NCI-H2171 (cell line): ENCODE measurements around the gene ZNF346.
A peak's percentile ranks its signal among the peaks of the same experiment; 100 is the strongest.

Experiments used
- DNase-seq: peaks from one replicate; lab custom pipeline; 2025; lab: John Stamatoyannopoulos, UW

Gene ZNF346

GRCh38 chr5:177094224-177095087, 72.0 kb downstream of the ZNF346 start:
- DNase-seq, result no peak

DNA sequence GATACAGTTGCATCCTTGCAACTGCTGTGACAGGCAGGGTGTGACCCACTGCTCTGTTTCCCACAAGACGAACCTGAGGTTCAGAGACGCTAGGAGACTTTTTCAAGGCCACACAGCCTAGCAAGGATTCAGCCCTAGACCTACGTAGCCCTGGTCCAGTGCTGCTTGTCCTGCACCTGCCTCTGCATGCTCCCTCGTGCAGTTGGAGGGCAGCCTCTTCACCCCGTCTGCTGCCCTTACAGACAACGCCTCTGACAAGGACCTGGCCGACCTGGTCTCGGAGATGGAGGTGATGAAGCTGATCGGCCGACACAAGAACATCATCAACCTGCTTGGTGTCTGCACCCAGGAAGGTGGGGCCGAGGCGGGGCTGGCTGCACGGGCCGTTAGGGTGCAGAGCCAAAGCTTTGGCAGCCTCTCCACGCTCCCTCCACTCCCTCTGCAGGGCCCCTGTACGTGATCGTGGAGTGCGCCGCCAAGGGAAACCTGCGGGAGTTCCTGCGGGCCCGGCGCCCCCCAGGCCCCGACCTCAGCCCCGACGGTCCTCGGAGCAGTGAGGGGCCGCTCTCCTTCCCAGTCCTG, 72.7 kb downstream of the ZNF346 start:
- no peak for DNase-seq

GRCh38 chr5:177096162-177097015, 73.9 kb downstream of the ZNF346 start:
- no peak for DNase-seq

- no peak for DNase-seq
These were observed 74.8 kb downstream of the ZNF346 start for GRCh38 chr5:177097016-177097985.

- DNase-seq, result no peak
These were observed 75.6 kb downstream of the ZNF346 start for GRCh38 chr5:177098120-177098469.

DNA sequence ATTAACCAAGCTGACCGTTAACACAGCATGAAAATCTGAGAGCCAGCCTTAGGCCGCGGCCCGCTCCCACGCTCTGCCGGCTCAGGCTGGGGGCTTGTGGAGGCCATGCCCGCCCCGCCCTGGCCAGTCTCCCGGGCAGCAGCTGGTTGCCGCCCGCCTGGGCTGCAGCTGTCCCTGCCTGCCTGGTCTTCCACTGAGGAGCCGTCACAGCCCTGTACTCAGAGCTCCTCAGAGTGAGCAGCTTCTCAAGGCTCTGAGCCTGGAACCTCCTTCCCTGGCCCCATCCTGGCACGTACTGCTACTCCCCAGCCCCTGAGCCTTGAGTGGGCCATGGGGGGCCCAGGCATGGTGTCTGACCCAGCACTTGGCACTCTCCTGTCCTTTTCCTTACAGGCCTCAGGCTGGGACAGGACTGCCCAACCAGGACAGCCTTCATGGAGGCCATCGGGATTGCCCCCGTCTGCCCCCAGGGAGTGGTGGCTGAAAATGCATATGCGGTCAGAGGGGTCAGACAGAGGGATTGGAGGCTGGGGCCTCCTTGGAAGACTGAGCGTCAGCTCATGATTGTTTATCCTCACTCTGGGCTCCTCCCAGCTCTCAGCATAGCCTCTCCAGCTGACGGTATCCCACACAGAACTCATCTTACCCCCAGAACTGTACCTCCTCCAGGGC, 76.1 kb downstream of the ZNF346 start:
- DNase-seq, result no peak

GRCh38 chr5:177099422-177100093, 77.1 kb downstream of the ZNF346 start:
- no peak for DNase-seq

GRCh38 chr5:177100714-177101121, 78.2 kb downstream of the ZNF346 start:
- no peak for DNase-seq

GRCh38 chr5:177103523-177104253, 81.2 kb downstream of the ZNF346 start:
- DNase-seq, result no peak

DNA sequence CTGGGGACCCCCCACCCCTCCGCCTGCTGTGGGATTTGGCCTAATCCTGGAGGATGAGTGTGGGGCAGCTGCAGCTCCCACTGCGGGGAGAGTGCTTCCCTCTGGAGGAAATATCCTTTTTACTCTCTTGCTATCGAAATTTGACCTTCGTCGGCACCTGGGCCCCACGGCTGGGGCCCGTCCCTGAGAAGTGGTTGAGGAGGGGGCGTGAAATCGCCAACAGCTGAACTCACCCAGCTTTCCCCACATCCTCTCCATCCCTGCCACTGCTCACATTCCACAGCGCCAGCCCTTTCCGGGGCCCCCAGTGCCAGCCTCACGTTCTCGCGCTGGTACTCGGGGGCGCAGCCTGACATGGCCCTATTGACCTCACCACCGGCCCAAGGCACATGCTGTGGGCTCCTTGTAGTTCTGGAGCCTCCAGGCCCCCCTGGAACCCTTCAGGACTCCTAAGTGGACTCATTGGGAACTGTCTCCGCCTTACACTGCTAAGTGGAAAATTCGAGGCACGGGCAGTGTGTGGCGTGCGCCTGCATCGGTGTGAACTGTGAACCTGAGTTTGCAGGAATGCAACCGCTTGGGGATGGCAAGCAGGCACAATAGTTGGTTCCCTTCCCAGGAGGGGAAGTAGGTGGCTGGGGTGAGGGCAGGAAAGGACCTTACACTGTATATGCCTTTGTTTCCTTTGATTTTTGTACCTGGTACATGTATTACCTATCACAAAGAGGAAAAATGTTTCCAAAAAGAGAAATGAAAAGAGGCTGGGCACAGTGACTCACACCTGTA, 83.4 kb downstream of the ZNF346 start:
- no peak for DNase-seq

DNA sequence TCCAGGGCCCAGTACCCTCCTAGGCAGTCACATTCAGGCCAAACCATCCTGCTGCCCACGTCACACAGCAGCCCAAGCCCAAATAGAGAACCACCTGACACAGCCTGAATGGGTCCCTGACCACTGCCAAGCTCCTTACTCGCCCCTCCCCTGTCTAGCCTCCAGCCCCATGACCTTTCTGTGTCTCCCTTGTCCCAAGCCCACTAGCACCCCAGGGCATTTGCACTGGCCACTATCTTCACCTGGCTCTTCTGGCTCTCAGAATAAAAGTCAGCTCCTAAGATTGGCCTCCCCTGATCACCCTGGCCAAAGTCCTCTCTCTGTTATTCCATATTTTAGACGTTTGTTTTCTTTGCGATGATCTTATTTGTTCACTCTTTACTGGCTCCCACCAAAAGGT, 84.7 kb downstream of the ZNF346 start:
- no peak for DNase-seq

GRCh38 chr5:177109810-177110209, 87.3 kb downstream of the ZNF346 start:
- no peak for DNase-seq

DNA sequence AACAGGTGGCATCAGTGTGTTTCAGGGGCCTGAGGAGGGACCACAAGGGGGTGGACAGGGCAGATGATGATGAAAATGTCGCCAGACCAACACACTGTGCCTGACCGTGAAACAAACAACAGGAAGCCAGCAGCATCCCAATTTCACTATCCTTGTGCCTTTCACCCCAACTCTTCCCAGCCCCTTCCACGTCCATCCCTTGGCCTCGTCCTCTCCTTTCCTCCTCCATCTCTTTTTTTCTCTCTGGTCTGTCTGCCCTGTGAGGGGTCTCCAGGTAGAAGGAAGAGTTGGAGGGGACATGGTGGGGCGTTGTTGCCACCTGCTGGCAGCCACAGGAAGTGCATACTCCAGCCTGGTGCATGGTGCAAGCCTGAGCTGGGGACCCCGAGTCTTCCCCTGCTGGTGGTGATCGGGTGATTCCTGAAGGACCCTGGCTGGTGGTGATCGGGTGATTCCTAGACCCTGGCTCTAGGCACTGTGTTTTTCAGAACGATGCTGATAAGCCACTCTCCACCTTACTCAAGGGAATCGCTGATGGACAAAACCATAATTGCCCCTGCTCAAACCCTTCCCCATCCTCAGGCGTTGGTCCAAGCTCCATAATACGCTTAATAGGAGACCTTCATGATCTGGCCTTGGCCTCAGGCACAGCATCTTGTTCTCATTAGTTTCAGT, 89.4 kb downstream of the ZNF346 start:
- no peak for DNase-seq

GRCh38 chr5:177112589-177113220, 90.2 kb downstream of the ZNF346 start:
- DNase-seq, result no peak

DNA sequence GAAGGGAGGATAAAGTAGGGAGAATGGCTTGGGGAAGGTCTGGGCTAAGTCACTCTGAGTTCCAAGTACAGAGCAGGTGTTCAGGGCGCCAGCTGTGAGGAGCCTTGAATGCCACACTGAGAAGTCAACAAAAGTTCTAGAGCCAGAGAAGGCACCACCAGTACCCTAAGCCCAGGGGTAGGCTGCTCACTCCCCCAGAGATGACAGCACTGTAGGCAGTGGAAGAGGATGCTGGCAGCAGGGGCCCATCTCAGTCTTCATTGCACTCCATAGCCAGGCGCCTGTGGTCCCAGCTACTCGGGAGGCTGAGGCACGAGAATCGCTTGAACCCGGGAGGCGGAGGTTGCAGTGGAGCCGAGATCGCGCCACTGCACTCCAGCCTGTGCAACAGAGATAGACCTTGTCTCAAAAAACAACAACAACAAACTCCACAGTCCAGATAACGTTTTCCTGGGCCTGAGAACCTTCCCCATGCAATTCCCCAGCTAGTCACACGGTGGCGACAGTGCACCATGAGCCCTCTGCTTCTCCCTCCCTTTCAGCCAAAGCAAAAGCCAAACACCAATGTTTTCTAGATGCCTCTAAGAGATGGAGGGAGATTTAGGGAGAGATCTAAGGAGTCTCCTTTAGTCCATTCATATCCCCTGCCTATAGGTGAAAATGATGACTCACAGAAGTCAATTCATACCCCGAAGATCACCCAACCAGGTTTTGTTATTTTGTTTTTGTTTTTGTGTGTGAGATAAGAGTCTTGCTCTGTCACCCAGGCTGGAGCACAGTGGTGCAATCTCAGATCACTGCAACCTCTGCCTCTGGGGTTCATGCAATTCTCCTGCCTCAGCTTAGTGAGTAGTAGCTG, 91.3 kb downstream of the ZNF346 start:
- DNase-seq, result peak; percentile 23

- no peak for DNase-seq
These were observed 94.3 kb downstream of the ZNF346 start for GRCh38 chr5:177116631-177117373.
